ES-I3 (cell line): ENCODE measurements around the gene NUP62.
"Not testable (repeated sequence)": the region's sequence is repeated elsewhere in the genome, so short reads cannot be mapped to it uniquely, and the experiment has no call there.

ENCODE experiments used
- H3K36me3 ChIP-seq: 2 replicates; pipeline ENCODE4 v1.6.1; 2013; ENCODE audit warnings: mild to moderate bottlenecking, low read length, control low read depth, moderate library complexity; ENCODE audit not compliant: insufficient read depth
- H3K4me1 ChIP-seq: 2 replicates; pipeline ENCODE4 v1.6.1; 2013; ENCODE audit warnings: mild to moderate bottlenecking, control low read depth, low read length; ENCODE audit not compliant: insufficient read depth
- H3K9ac ChIP-seq: 2 replicates; pipeline ENCODE4 v1.6.1; 2013; ENCODE audit warnings: low read depth, mild to moderate bottlenecking, low read length, moderate library complexity
- H3K9me3 ChIP-seq: 2 replicates; pipeline ENCODE4 v1.6.1; 2013; ENCODE audit warnings: mild to moderate bottlenecking, low read length, moderate library complexity; ENCODE audit not compliant: control insufficient read depth, insufficient read depth

Gene NUP62

GRCh38 chr19:49958144-49958543, 28.8 kb upstream of the NUP62 start:
- not testable (repeated sequence) for H3K9ac ChIP-seq, H3K36me3 ChIP-seq, H3K9me3 ChIP-seq
- peaks cover 14% of the 10 kb centered on the region; the same call in 1 of the 2 replicates for H3K4me1 ChIP-seq

GRCh38 chr19:49957262-49957915, 28.1 kb upstream of the NUP62 start:
- Histone ChIP-seq H3K36me3 (no peaks in the 10 kb centered on the region), H3K9ac (no peak overlapping the region), H3K4me1 (peaks cover 14% of the 10 kb centered on the region; the same call in 1 of the 2 replicates), H3K9me3 (peaks cover 4% of the 10 kb centered on the region; the same call in 1 of the 2 replicates)

GRCh38 chr19:49956115-49956495, 26.8 kb upstream of the NUP62 start:
- H3K4me1 ChIP-seq = peaks cover 14% of the 10 kb centered on the region; the same call in 1 of the 2 replicates
- H3K9ac ChIP-seq = no peak overlapping the region
- H3K9me3 ChIP-seq = no peaks in the 10 kb centered on the region
- H3K36me3 ChIP-seq = no peaks in the 10 kb centered on the region

GRCh38 chr19:49954933-49955332, 25.6 kb upstream of the NUP62 start:
- Histone ChIP-seq H3K9ac (no peak overlapping the region), H3K4me1 (peaks cover 14% of the 10 kb centered on the region; the same call in 1 of the 2 replicates), H3K36me3 (no peaks in the 10 kb centered on the region), H3K9me3 (no peaks in the 10 kb centered on the region)

- H3K9ac ChIP-seq = no peak overlapping the region
- peaks cover 14% of the 10 kb centered on the region; the same call in 1 of the 2 replicates for H3K4me1 ChIP-seq
Measured at GRCh38 chr19:49954092-49954829, 25.0 kb upstream of the NUP62 start.

GRCh38 chr19:49953416-49953815, 24.1 kb upstream of the NUP62 start:
- Histone ChIP-seq H3K9ac (no peak overlapping the region), H3K9me3 (no peaks in the 10 kb centered on the region), H3K4me1 (peaks cover 14% of the 10 kb centered on the region; the same call in 1 of the 2 replicates), H3K36me3 (no peaks in the 10 kb centered on the region)

More at GRCh38 chr19:49954092-49954829, 25.0 kb upstream of the NUP62 start:
- no peaks in the 10 kb centered on the region for H3K36me3 ChIP-seq
- H3K9me3 ChIP-seq = no peaks in the 10 kb centered on the region

GRCh38 chr19:49952906-49953305, 23.6 kb upstream of the NUP62 start:
- Histone ChIP-seq H3K9ac (no peak overlapping the region), H3K4me1 (peaks cover 14% of the 10 kb centered on the region; the same call in 1 of the 2 replicates), H3K9me3 (no peaks in the 10 kb centered on the region), H3K36me3 (no peaks in the 10 kb centered on the region)

- H3K9ac ChIP-seq = no peak overlapping the region
- H3K36me3 ChIP-seq = no peaks in the 10 kb centered on the region
- H3K4me1 ChIP-seq = peaks cover 12% of the 10 kb centered on the region; the same call in 1 of the 2 replicates
- H3K9me3 ChIP-seq = no peaks in the 10 kb centered on the region
Measured at GRCh38 chr19:49952479-49952836, 23.2 kb upstream of the NUP62 start.

GRCh38 chr19:49951806-49952478, 22.6 kb upstream of the NUP62 start:
- Histone ChIP-seq H3K4me1 (peaks cover 8% of the 10 kb centered on the region; the same call in 1 of the 2 replicates), H3K36me3 (no peaks in the 10 kb centered on the region), H3K9me3 (no peaks in the 10 kb centered on the region), H3K9ac (no peak overlapping the region)

- Histone ChIP-seq H3K36me3 (no peaks in the 10 kb centered on the region), H3K4me1 (peaks cover 8% of the 10 kb centered on the region; the same call in 1 of the 2 replicates), H3K9ac (no peak overlapping the region)
Measured at GRCh38 chr19:49950956-49951526, 21.7 kb upstream of the NUP62 start.

GRCh38 chr19:49950590-49950948, 21.3 kb upstream of the NUP62 start:
- Histone ChIP-seq H3K4me1 (peaks cover 8% of the 10 kb centered on the region; the same call in 1 of the 2 replicates), H3K36me3 (no peaks in the 10 kb centered on the region), H3K9ac (no peak overlapping the region), H3K9me3 (no peaks in the 10 kb centered on the region)

More at GRCh38 chr19:49950956-49951526, 21.7 kb upstream of the NUP62 start:
- no peaks in the 10 kb centered on the region for H3K9me3 ChIP-seq

- Histone ChIP-seq H3K4me1 (peaks cover 8% of the 10 kb centered on the region; the same call in 1 of the 2 replicates), H3K9me3 (no peaks in the 10 kb centered on the region), H3K9ac (no peak overlapping the region), H3K36me3 (no peaks in the 10 kb centered on the region)
Measured at GRCh38 chr19:49949742-49950589, 20.7 kb upstream of the NUP62 start.

- Histone ChIP-seq H3K9ac (no peak overlapping the region), H3K9me3 (no peaks in the 10 kb centered on the region), H3K4me1 (no peaks in the 10 kb centered on the region; the same call in 1 of the 2 replicates), H3K36me3 (no peaks in the 10 kb centered on the region)
Measured at GRCh38 chr19:49946415-49946814, 17.1 kb upstream of the NUP62 start.
